ENCODE measurements around the gene CEP135. TPM values are rescaled to one million over a fixed set of nuclear protein-coding genes. Genes with fewer than 3 reads are reported as not detected.

The CEP135 gene
- polyA plus RNA-seq, 1 of the 3 experiments (the other 2 are of a cell fraction), result 1.6 TPM

DNA sequence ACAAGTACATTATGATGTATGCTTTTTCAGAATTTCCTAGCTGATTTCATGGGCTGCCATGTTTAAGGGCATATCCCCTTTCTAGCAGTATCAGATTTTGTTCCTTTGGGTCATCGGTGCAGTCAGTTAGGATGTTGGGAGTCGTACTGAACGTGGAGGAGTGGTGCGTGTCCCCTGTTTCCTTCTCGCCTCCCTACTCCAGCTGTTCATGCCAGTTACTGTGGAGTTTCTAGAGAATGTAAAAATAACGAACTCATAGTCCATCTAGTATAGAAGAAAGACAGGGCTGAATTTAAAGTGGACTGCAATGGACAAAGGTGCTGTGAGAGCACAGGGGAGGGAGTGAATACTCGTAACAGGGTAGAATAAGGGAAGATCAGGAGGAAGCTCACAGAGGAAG lies 111.3 kb downstream of the CEP135 start (continued):
- TF ChIP-seq, protein P1, sequence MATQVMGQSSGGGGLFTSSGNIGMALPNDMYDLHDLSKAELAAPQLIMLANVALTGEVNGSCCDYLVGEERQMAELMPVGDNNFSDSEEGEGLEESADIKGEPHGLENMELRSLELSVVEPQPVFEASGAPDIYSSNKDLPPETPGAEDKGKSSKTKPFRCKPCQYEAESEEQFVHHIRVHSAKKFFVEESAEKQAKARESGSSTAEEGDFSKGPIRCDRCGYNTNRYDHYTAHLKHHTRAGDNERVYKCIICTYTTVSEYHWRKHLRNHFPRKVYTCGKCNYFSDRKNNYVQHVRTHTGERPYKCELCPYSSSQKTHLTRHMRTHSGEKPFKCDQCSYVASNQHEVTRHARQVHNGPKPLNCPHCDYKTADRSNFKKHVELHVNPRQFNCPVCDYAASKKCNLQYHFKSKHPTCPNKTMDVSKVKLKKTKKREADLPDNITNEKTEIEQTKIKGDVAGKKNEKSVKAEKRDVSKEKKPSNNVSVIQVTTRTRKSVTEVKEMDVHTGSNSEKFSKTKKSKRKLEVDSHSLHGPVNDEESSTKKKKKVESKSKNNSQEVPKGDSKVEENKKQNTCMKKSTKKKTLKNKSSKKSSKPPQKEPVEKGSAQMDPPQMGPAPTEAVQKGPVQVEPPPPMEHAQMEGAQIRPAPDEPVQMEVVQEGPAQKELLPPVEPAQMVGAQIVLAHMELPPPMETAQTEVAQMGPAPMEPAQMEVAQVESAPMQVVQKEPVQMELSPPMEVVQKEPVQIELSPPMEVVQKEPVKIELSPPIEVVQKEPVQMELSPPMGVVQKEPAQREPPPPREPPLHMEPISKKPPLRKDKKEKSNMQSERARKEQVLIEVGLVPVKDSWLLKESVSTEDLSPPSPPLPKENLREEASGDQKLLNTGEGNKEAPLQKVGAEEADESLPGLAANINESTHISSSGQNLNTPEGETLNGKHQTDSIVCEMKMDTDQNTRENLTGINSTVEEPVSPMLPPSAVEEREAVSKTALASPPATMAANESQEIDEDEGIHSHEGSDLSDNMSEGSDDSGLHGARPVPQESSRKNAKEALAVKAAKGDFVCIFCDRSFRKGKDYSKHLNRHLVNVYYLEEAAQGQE (IDR thresholded peaks at IDR 0.05; ENCODE audit: low read depth, low read length), result no peak
- TF ChIP-seq FOSL2 (IDR thresholded peaks at IDR 0.05; ENCODE audit: borderline replicate concordance, low read depth), result no peak

DNA sequence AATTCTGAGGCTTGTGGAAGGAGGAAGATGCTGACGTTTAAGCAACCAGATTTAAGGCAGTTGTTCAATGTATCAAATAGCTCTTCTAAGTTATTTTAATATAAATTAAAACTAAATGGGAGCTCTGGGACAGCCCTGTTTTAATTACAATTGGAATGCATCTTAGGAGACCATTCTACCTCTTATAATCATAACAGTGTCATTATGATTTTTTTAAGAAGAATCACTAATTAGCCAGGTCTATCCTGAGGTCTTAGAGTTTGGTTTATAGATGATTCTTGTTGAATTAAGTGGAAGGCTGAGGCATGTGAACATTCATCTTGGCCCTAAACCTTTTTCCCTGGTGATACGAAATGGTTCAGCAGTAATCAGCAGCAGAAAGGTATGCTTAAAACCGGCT lies 113.4 kb downstream of the CEP135 start:
- no peak overlapping the region for H3K9ac ChIP-seq
- no peak overlapping the region for H3K27ac ChIP-seq (ENCODE audit: low read depth in 2 of 2, low read length in 1 of 2)
- no peaks in the 10 kb centered on the region for H3K9me3 ChIP-seq
- ChIA-PET POLR2A (no interaction called here), CTCF (interaction anchor here (1.0 to 1.2 kb wide), 2 partner anchors 11 to 92 kb away, joined by 3 to 4 read pairs; no protein-coding TSS in a partner anchor)
- H3K4me1 ChIP-seq (ENCODE audit: control insufficient read depth in 1 of 2, insufficient read depth in 2 of 2, low read depth in 1 of 2, low read length in 1 of 2), result peaks cover 0 to 2% of the 10 kb centered on the region in 2 experiments; a peak in 1 of 4 replicates
- no peaks in the 10 kb centered on the region for H3F3A ChIP-seq (replicated peaks; ENCODE audit: insufficient read depth)
- no peaks in the 10 kb centered on the region for H3K9me2 ChIP-seq
- no peaks in the 10 kb centered on the region for H3K27me3 ChIP-seq (ENCODE audit: insufficient read depth)
- DNase-seq, result no peak
- TF ChIP-seq ZBTB33 (IDR thresholded peaks at IDR 0.05; ENCODE audit: borderline replicate concordance, low read depth), result no peak
- no peak for TF ChIP-seq GABPA (IDR thresholded peaks at IDR 0.05; ENCODE audit: low read depth)
- TF ChIP-seq, protein P2, sequence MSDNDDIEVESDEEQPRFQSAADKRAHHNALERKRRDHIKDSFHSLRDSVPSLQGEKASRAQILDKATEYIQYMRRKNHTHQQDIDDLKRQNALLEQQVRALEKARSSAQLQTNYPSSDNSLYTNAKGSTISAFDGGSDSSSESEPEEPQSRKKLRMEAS (IDR thresholded peaks at IDR 0.05; ENCODE audit: low read depth), result no peak
- TF ChIP-seq, protein P3, sequence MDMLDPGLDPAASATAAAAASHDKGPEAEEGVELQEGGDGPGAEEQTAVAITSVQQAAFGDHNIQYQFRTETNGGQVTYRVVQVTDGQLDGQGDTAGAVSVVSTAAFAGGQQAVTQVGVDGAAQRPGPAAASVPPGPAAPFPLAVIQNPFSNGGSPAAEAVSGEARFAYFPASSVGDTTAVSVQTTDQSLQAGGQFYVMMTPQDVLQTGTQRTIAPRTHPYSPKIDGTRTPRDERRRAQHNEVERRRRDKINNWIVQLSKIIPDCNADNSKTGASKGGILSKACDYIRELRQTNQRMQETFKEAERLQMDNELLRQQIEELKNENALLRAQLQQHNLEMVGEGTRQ (IDR thresholded peaks at IDR 0.05; ENCODE audit: borderline replicate concordance, low read depth, low read length), result no peak
- no peak for TF ChIP-seq TCF12 (IDR thresholded peaks at IDR 0.05)
- TF ChIP-seq PBX3 (IDR thresholded peaks at IDR 0.05), result no peak
- no peak for TF ChIP-seq RCOR1 (IDR thresholded peaks at IDR 0.05; ENCODE audit: low read length)
- no peak for TF ChIP-seq SIN3A (IDR thresholded peaks at IDR 0.05; ENCODE audit: borderline replicate concordance, low read depth, low read length)
- H3K4me3 ChIP-seq (ENCODE audit: low read depth in 2 of 2, low read length in 1 of 2), result no peak overlapping the region
- H4K20me1 ChIP-seq (ENCODE audit: insufficient read depth), result no peaks in the 10 kb centered on the region
- no peaks in the 10 kb centered on the region for H3K36me3 ChIP-seq (replicated peaks in 1 of 2; ENCODE audit: control insufficient read depth in 1 of 2, insufficient read depth in 2 of 2, low read length in 1 of 2)
- WGBS (ENCODE audit: low lambda C conversion rate), result 85% methylated on average over 3 of the region's 3 CpGs
- no peaks in the 10 kb centered on the region for H3K79me2 ChIP-seq (ENCODE audit: insufficient read depth)
- H2AFZ ChIP-seq (ENCODE audit: low read depth), result no peak overlapping the region
- no peak overlapping the region for H3K4me2 ChIP-seq

Data from SK-N-SH (cell line).